Heart left ventricle (tissue), 13 donors: ENCODE data around the gene MTPN.

Experiments used
- POLR2A ChIP-seq, 2 donors: fragments of 450-650 bp; IDR thresholded peaks; one replicate each; pipeline ENCODE4 v1.6.1; 2017; ENCODE audit warnings: antibody characterized with exemption in 2 of 2, mild to moderate bottlenecking in 2 of 2, moderate library complexity in 2 of 2
- TF ChIP-seq, protein P1 (sequence below), 12 donors: fragments of 200-600 bp; sonication (generic) in 4 of 12; IDR thresholded peaks; one replicate each; pipeline versions ENCODE4 v1.5.0 to v1.8.0; 2018 to 2022; ENCODE audit warnings: antibody characterized with exemption in 12 of 12, mild to moderate bottlenecking in 5 of 12
- donor health status: ischemic (EF 13 %, LVEDD 7.1; RV severe dilation, severe dysfunction).
- donor health status: DM: no; HTN: yes; CAD: no.
- donor health status: DM: no; HTN: no; CAD: no.
- donor health status: ischemic (EF 25% LVEDD 6.9; RV normal size, moderate dysfunction).
- donor health status: ischemic (EF 25% LVEDD 5.7; RV mildly dilated, moderate dysfunction).
- donor health status: ischemic (EF 35%, LVEDD 5.7; RV mildly dilated, moderate dysfunction).
- donor health status: nonischemic (EF 11% LVEDD 7.7; RV severe dilation, severe dysfunction).
- donor health status: DM: yes; HTN: yes; CAD: no.
- donor health status: PGD.
- donor health status: ischemic (EF 29% LVEDD 5.4; RV normal size, mild dysfunction).
- donor health status: nonischemic (EF 23%, LVEDD 6.1; RV moderate dilation, normal function).

- TF ChIP-seq, protein P1, sequence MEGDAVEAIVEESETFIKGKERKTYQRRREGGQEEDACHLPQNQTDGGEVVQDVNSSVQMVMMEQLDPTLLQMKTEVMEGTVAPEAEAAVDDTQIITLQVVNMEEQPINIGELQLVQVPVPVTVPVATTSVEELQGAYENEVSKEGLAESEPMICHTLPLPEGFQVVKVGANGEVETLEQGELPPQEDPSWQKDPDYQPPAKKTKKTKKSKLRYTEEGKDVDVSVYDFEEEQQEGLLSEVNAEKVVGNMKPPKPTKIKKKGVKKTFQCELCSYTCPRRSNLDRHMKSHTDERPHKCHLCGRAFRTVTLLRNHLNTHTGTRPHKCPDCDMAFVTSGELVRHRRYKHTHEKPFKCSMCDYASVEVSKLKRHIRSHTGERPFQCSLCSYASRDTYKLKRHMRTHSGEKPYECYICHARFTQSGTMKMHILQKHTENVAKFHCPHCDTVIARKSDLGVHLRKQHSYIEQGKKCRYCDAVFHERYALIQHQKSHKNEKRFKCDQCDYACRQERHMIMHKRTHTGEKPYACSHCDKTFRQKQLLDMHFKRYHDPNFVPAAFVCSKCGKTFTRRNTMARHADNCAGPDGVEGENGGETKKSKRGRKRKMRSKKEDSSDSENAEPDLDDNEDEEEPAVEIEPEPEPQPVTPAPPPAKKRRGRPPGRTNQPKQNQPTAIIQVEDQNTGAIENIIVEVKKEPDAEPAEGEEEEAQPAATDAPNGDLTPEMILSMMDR (IDR thresholded peaks at IDR 0.05) = no peak
- TF ChIP-seq POLR2A (IDR thresholded peaks at IDR 0.05) = no peak
Measured at GRCh38 chr7:136023134-136023869, 46.1 kb upstream of the MTPN start.
